GM21367 (cell line): ENCODE data around the gene NID1.
"Not testable (repeated sequence)": the region's sequence is repeated elsewhere in the genome, so short reads cannot be mapped to it uniquely, and the experiment has no call there.

Experiments
- ATAC-seq: cut with Tn5 transposase; IDR thresholded peaks from one replicate; pipeline ENCODE4 v1.9.1; 2021; ENCODE audit not compliant: unreplicated experiment

The NID1 gene

DNA sequence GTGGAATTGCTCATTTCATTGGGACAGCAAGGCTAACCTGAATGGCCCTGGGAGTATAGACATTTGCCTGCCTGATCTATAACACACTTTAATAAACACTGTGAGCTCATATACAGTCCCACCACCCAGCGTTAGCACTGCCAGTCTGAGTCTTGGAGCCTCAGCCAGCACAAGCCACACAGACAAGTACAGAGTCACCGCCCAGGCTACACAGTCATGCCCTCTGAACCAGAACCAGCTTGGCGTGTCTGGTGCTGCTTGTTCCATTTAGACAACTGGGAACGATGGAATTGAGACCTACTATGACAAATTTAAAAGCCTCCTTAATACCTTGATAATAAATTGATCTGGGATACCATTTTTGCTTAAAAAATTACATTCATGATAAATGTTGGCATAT, 31.6 kb downstream of the NID1 start:
- no peak for ATAC-seq

GRCh38 chr1:236030534-236030933, 34.4 kb downstream of the NID1 start:
- ATAC-seq, result no peak

GRCh38 chr1:236029428-236029940, 35.4 kb downstream of the NID1 start:
- ATAC-seq, result no peak

DNA sequence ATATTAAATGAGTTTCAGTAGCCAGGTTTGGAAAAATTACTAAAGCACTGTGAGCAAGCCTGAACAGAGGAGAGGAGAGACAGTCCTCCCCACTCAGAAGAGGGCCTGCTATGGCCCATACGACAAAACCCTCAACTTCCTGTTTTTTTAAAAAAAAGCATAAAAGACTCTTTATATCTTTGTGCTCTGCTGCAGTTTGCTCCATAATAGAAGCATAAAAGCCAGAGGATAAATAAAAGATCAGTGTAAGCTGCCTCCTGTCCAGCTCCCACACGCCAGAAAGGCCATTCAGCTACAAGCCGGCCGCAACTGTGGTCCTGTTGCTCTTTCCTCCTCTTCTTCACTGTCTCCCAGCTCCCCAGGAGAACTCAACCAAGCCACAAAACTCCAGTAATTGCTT, 37.8 kb downstream of the NID1 start:
- no peak for ATAC-seq

- no peak for ATAC-seq
Observed at GRCh38 chr1:236025836-236026235, 39.1 kb downstream of the NID1 start.

- no peak for ATAC-seq
Observed at GRCh38 chr1:236024641-236025040, 40.2 kb downstream of the NID1 start.

- ATAC-seq, result no peak
Observed at GRCh38 chr1:236023926-236024565, 40.8 kb downstream of the NID1 start.

- no peak for ATAC-seq
Observed at GRCh38 chr1:236021424-236022135, 43.3 kb downstream of the NID1 start.

- no peak for ATAC-seq
Observed at GRCh38 chr1:236020359-236021219, 44.3 kb downstream of the NID1 start.

- no peak for ATAC-seq
Observed at GRCh38 chr1:236018885-236019453, 45.9 kb downstream of the NID1 start.

DNA sequence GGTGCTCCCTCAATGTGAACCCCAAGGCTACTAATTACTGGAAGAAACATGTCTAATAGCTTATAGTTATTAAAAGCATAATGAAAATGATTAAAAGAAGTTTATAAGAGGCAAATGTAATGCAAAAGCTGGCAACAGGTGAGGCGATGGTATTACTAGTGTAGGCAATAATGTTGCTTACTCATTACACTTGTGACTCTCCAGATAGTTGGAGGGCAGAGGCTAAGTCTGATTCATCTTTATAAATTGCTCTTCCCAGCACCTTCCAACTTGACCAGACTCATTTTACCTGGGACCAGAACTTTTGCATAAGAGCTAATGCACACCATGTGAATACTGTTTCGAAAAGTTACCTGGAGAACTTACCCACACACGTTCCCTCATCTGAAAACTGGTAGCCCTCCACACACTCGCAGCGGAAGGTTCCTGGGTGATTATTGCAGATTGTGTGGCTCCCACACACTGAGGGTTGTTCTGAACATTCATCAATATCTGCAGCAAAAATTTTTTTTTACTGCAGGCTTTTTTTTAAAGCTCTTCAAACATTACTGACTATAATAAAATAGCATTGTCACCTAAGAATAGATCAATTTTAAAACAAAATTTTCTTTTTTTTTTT, 48.0 kb downstream of the NID1 start:
- no peak for ATAC-seq

DNA sequence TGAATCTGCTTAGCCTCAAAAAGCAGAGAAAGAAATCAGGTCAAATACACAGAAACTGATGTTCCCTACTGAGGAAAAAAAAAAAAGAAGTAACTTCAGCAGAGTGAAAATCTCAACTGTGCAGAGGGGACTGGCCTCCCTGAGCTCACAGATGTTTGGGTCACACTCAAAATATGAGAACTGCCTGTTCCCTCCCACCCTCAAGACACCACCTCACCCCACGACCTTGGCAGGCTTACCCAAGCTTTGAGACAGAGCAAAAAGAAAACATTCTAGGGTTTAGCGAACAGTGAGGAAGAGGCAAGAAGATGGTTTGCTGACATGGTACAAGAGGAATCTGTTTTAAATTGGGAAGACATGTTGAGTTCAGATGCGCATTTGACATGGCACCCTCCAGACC, 48.8 kb downstream of the NID1 start:
- ATAC-seq, result no peak

DNA sequence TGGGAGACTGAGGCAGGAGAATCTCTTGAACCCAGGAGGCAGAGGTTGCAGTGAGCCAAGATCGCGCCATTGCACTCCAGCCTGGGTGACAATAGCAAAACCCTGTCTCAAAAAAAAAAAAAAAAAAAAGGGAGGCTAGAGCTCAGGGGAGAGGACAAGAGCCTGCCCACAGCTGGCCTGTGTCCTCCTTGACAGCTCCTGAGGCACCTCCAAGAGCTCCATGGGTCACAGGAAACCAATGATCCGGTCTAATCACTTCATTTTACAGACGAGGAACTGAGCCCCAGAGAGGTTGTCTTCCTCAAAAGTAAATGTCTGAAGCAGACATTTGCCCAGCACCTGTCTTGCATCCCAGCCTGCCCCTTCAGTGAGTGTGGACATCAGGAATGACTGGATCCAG, 49.4 kb downstream of the NID1 start:
- ATAC-seq, result no peak

DNA sequence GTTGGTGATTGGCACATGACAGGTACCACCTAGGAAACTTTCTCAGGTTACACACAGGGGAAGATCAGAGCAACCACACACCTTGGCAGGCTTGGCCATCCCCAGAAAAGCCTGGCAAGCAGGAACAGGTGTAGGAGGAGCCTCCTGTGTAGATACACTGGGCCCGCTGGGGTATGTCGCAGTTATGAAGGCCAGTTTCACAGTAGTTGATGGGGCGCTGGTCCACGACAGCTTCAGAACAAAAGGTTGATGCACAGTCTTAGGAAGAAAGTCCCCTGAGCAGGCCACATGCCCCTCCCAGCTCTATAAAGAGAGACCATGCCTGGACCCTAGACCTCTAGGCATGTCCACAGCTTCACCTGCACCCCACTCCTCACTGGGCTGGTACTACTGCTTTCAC, 51.6 kb downstream of the NID1 start:
- ATAC-seq, result no peak

GRCh38 chr1:236011641-236012040, 53.2 kb downstream of the NID1 start:
- ATAC-seq, result no peak

GRCh38 chr1:236010443-236010842, 54.4 kb downstream of the NID1 start:
- ATAC-seq, result no peak

GRCh38 chr1:236009857-236010256, 55.0 kb downstream of the NID1 start:
- no peak for ATAC-seq

DNA sequence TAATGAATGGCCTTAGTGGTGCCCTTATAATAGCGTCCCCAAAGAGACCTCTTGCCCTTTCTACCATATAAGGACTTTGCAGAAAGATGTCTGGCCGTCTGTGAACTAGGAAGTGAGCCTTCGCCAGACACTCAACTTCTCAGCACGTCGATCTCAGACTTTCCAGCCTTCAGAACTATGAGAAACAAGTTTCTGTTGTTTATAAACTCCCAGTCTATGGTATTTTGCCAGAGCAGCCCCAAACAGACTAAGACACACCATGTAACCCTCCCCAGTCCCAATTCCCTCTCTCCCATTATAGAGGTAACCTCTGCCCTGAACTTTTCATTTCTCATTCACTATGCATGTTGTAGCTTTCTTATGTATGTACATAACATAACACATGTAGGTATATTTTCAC, 55.7 kb downstream of the NID1 start:
- no peak for ATAC-seq

- no peak for ATAC-seq
Observed at GRCh38 chr1:236007781-236008180, 57.1 kb downstream of the NID1 start.

- not testable (repeated sequence) for ATAC-seq
Observed at GRCh38 chr1:236003058-236003457, 61.8 kb downstream of the NID1 start.

DNA sequence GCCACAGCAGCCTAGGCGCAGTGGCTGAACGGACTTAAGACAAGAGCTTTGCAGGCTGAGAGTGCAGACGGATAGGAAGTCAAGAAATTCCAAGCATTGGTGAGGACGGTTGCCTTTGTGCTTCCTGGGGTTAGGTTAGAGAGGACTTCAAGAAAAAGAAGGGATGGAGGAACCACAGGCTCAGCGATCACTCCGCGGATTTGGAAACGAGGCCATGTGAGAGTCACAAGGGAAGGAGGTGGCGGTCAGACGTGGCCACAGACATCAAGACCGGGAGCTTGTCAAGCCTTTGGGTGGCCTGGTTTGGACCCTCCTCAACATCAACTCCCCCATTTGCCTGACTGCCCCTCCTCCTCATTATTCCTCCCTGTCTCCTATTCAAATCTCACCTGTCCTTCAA, 62.3 kb downstream of the NID1 start:
- ATAC-seq, result no peak
